Left hindlimb (tissue), 1 donor: ENCODE results near the gene OXSR1.
"Not testable (repeated sequence)": the region's sequence is repeated elsewhere in the genome, so short reads cannot be mapped to it uniquely, and the experiment has no call there.

ENCODE experiments used
- DNase-seq: peaks from one replicate; pipeline ENCODE4 v3.0.0-alpha.2; 2018

OXSR1 gene

DNA sequence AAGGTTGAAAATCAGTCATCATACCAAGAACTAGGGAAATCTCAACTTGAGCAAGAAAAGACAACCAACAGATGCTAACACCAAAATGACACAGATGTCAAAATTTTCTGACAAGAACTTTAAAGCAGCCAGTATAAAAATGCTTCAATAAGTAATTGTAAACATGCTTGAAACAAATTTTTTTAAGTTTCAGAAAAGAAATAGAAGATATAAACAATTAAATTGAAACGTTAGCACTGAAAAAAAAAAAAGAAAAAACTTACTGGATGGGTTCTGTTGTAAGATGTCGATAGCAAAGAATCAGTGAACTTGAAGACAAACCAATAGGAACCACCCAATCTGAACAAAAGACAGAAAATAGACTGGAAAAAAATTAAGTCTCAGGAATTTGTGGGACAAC, 18.8 kb upstream of the OXSR1 start:
- no peak for DNase-seq

DNA sequence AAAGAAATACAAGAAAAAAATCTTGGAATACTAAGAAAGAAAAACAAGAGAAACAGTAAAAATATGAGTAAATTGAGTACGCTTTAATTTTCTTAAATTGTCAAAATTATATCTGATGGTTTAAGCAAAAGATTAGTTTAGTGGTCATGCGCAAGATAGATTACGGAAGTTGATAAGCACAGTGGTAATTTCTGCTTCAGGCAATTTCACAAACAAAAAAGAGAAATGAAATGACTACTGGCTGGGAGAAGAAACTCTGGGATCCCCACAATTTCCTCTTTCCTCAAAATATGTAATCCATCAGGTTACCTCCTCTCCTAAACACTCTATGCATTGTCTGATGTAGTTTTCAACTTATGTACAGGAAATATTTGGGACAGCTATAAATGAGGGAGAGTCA, 17.9 kb upstream of the OXSR1 start:
- DNase-seq = no peak

DNA sequence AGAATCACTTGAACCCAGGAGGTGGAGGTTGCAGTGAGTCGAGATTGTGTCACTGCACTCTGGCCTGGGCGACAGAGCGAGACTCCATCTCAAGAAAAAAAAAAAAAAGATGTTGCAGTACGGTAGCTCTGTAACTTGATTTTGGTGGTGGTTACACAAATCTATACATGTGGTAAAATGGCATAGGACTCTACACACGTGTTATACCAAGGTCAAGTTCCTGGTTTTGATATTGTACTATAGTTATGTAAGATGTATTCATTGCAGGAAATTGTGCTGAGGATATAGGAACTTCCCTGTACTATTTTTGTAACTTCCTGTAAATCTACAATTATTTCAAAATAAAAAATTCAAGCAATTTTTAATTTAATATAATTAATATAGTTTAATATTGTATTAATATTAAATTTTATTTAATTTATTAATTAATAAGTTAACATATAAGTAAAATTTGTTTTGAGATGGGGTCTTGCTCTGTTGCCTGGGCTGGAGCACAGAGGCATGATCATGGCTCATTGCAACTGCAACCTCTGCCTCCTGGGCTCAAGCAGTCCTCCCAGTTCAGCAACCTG, 16.9 kb upstream of the OXSR1 start:
- DNase-seq = no peak

DNA sequence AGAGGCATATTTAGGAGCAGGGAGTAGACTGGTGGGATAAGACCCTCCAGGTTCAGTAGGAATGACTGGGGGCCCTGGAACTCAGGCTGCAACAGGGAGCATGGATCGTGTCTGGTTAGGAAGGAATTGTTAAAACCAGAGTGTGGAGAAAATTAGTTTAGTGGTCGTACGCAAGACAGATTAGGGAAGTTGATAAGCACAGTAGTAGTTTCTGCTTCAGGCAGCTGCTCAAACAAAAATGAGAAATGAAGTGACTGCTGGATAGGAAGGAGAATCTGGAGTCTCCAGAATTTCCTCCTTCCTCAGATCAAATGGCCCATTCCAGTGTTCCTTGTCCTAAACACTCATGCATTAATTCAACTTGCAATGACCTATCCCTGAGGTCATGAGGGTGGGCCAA, 15.6 kb upstream of the OXSR1 start:
- no peak for DNase-seq

DNA sequence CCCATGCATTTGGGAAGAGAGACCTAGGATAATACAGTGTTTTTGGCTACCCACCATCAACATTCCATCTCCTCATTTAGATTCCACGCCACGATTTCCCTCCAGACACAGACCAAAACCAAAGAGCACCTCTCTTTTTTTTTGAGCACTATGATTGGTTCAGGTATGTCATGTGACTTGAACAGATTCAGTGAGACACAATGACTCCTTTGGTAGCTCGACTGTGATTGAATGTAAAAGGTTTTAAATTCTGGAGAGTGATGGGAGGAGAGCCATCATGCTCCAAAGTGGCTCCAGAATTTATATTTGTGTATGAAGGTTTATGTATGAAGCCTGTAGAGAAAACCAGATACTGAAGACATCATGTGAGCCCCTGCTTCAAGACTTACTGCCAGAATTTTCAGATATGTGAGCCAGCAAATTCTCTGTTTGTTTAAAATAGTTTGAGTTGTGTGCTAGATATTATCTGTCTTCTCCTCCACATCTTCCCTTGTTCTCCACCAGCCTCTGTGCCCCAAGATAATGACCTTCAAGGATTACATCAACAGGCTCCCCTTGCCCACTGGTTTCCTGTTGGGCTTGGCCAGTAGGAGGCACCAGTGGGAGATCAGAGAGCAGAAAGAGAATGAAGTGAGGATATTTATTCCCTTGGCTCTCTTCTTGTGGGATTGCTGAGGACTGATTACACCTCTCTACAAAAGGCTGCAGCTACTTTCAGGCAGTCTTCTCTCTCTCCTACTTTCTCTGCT, 14.4 kb upstream of the OXSR1 start:
- DNase-seq = no peak

DNA sequence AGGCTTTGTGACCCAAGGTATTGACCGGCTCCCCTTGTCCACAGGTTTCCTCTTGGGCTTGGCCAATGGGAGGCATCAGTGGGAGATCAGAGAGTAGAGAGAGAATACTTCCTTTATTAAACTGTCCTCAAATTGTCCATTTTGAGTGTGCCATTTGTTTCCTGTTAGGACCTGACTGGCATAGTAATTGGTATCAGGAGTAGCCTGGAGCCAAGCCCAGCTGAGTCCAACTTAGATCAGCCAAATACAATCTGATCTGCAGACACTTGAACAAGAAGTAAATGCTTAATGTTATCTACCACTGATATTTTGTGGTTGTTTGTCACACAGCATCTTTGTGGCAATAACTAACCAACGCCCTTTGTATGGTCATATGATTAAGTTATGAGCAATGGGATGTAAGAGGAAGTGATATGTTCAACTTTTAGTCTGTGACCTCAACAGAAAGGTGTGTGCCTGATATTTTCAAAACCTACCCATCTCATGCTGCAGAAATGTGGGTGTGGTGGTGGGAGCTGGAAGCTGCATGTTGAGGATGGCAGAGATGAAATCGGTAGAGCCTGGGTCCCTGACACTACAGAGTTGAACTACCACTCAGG, 13.6 kb upstream of the OXSR1 start:
- no peak for DNase-seq

DNA sequence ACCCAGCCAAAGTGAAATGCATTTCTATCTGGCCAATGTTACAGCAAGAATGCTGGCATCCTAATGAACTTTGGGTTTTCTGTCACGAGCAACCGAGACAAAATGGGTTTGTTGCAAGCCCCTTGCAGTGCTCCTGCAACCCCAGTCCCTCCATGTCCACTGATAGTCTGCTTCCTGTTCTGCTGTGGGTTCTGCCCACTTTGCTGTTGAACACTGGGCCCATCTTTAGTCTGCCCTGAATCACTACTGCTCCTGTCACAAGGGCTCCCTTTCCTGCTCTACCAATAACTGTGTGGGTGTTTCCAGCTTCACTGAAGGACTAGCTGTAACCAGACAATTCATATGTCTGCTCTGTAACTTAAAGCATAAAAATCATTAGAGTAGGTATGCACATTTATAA, 12.7 kb upstream of the OXSR1 start:
- no peak for DNase-seq

DNA sequence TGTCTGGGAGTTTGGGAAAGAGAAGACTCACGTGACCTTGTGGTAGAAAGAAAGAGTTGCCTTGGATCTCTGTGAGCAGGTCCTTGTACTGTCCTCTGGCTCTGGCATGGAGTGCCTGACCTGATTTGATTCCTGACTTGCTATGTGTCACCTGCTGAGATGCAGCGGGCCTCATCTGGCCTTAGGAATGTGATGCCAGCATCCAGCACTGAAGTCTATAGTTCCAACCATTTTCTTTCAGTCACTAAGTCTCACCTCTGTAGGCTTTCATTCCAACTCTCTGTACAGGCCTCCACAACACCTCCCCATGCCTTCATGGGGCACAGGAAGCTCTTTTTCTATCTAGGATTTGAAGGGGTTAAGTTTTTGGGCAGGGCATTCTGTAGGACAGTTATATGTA, 12.1 kb upstream of the OXSR1 start:
- DNase-seq = no peak

DNA sequence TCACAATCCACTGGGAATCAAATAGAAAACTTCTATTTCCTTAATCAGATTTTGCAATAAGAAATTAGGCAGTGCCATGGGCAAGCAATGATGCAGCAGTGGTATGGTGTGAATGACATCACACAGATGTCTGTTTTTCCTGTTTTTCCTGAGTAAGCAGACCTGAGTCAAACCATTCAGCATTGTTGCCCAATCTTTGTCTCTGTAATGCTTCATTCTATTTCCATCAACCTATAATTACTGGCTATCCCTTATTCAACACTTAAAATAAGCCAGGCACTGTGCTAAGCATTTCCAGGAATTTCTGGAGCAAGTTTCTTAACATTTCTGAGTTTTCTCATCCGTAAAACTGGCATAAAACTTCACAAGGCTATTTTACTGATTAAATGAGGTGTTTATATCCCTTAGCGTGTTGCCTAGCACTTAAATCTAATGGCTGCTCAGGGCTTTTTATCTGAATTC, 11.3 kb upstream of the OXSR1 start:
- no peak for DNase-seq

DNA sequence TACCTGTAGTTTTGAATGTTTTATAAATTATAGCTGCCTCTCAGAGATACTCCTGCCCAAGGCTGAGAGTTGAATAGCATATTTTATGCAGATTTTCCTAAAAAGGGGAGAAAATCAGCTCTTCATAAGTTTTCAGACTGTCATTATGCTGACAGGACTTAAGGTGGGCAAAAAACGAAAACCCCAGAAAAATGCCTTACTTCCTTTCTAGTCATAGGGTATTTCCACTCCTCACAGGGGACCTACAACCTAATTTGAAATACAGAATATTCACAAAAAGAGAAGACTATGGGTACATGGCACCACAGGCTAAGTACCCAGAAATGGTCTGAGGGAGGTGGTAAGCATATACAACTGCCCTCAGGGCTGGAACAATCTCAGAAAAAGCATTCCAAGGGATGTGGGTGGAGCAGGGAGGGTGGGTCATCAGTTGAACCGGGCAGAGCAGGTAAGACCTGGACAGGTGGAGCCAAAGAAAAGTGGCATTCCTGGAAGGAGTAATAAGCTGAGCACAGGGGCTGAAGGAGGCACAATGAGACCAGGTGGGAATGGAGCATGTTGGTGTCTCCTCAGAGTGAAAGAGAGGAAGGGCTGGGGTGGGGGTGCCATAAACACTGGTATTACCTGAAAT, 10.6 kb upstream of the OXSR1 start:
- DNase-seq = no peak

DNA sequence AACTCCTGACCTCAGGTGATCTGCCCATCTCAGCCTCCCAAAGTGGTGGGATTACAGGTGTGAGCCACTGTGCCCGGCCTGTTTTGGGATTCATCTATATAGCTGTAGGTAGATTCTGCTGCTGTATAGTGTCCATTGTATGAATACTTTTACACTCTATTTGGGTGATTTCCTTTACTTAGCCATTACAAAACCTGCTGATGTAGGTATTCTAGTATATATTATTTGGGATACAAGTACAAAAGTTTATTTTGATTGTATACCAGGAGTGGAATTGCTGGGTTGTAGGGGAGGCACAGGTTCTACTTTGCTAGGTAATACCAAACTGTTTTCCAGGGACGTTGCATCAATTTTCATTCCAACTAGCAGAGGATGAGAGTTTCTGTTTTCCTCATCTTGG, 9.5 kb upstream of the OXSR1 start:
- DNase-seq = no peak

DNA sequence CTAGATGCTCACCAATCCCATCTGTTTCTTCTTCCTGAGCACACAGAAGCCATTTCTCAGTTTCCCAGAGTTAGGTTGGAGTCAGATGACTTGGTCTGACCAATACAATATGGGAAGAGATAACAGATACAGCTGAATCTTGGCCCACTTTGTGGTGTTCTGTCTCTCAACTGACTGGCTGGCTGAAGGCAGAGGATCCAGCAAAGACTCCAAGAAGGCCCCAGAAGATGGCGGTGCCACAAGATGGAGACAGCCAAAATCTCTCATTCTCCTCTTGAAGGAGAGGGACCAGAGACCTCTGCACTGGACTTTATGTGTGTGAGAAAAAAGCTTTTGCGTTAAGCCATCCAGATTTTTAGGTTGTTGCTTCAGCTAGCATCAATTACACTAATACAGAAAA, 8.2 kb upstream of the OXSR1 start:
- no peak for DNase-seq

DNA sequence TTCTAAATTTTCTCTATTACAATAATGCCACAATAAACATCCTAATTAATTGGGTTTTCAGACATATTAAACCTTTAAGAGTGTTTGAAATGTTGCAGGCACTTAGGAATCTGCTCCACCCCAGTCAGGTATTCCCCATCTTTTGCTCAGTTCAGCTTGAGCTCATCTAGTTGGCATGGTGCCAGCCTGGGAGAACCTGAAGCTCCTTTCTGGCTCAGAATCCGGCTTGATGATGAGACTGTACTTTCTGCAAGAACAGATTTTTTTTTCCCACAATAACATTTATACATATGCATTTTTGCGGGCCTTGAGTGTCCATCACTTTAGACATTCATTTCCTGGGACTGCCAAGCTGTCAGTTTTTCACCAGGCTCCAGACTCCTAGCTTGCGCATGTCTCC, 7.7 kb upstream of the OXSR1 start:
- DNase-seq = no peak

DNA sequence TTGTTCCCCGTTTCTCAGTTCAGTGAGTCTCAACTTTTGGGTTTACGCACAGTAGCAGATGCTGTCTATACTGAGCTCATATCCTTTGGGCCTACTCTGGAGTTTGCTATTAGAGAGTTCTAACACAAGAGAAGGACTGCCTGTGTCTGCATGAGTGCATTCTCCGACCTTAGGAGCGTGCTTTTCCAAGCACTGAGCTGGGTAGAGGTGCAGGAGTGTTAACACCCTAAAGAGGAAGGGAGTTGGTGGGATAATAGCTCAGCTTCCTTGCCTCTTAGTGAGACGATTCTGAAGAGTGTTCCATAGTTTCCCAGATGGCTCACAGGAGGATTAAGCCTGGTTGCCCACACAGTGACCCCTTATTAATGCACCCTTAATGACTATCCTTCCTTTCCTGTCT, 6.9 kb upstream of the OXSR1 start:
- DNase-seq = no peak

DNA sequence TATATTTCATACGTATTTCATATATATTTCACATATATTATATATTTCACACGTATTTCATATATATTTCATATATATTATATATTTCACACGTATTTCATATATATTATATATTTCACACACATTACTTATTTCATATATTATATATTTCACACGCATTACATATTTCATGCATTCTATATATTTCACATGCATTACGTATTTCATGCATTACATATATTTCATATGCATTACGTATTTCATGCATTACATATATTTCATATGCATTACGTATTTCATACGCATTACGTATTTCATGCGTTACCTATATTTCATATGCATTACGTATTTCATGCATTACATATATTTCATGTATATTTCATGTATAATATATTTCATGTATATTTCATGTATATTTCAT, 4.6 kb upstream of the OXSR1 start:
- not testable (repeated sequence) for DNase-seq

DNA sequence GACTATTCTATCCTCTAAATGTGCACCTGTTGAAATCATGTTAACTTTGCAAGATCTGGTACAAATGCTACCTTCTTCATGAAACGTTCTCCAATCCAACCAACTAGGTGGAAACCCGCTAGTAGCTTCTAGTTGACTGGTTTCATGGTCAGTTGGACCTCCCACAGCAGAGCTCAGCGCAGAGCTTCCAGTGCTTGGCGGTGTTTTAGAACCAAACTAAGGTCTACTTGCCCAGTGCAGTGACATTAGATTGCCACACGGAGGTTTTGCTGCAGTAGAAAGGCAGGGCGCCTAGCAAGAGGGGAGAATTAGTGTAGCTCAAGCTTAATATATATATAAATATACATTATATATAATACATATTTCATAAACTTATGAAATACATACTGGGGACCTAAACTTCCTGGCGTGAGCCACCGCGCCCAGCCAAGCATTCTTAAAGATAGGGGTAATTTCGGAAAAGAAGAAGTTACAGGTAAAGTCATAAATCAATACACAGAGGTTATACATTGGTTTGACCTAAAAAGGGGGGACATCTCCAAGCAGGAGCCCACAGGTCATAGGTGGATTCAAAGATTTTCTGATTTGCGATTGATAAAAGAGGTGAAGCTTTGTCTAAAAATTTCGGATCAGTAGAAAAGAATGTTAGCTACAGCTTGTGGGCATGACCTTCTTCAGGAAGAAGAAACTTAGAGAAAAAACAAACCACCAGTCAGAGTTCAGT, 2.1 kb upstream of the OXSR1 start:
- DNase-seq = no peak

DNA sequence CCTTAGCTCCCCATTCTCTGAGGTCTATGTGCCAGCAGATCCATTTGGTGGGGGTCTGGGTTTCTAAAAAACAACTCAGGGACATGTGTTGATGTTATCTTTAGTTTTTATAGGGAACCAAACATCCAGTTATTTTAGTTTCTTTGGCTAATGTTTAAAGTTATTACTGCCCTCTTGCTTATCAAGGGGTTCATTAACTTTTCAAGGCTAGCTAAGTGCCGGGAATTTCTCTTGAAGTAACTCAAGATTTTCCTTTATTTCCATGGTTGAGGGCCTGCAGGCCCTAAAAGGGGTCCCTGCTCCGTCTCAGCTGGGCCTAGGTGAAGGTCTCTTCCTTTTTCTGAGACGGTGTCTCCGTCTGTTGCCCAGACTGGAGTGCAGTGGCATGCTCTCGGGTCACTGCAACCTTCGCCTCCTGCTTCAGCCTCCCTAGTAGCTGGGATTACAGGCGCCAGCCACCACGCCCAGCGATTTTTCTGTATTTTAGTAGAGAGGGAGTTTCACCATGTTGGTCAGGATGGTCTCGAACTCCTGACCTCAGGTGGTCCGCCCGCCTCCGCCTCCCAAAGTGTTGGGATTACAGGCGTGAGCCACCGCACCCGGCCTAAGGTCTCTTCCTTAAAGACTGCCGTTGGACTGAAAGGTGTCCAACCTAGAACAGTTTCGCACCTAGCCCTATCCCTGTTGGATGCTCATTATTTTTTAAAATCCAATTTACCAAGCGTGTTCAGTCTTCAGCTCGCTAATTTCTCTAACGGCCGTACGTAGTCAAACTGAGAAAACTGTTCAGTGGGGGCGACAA, 1.3 kb upstream of the OXSR1 start:
- no peak for DNase-seq

DNA sequence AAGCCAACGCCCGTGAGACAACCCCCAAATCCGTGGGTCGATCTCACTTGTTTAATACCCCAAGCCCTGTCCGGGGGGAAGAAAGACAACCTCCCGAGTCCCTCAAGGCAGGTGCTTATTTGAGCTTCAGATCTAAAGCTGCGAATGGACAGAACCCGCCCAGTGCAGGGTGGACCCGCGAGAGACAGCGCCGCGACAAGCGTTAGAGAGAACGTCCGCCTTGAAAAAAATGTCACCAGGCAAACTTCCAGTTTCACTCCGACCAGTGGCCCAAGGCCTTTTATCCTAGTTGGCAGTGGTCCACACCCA, 740 bp upstream of the OXSR1 start:
- DNase-seq = no peak

DNA sequence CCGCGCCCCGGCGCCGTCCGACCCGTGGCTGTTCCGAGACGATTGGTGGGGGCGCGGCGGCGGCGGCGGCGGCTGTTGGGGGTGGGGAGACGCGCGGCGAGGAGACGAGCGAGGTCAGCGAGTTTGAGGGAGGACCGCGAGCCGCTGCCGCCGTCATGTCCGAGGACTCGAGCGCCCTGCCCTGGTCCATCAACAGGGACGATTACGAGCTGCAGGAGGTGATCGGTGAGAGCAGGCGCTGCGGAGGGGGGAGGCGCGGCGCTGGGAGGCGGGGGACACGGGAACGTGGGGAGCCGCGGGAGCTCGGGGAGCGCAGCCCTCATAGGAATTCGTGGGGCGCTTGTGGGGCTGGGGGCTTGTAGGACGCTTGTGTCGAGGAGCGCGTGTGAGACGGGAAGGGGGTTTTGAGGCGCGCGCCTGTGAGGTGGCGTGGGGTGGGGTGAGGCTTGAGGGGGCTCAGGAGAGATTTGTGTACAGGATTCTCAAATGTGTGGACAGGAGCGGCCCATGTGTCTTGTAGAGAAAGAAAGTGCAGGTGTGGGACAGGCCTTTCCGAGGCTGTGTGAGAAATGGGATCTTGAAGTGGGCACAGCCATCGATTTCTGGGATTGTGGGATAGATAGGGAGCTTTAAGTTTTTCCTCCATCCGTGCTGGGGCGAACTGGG, 518 bp downstream of the OXSR1 start:
- no peak for DNase-seq

DNA sequence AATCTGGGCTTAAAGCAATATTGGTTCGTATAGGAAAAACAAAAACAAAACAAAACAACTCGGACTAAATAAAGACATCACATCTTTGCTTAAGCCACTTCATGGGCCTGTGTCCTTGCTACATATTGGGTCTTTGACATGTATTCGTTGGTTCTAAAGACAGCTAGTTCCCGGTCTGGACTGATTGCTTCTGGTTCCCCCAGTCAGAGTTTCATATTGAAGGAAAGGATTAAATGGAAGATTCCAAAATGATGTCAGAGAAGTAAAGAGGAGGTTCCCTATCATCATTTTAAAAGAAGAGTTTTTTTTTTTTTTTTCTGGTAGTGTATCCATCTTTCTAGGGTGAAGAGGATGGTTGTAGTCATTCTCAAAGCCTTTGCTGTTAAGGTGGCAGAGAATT, 2.3 kb downstream of the OXSR1 start:
- no peak for DNase-seq

DNA sequence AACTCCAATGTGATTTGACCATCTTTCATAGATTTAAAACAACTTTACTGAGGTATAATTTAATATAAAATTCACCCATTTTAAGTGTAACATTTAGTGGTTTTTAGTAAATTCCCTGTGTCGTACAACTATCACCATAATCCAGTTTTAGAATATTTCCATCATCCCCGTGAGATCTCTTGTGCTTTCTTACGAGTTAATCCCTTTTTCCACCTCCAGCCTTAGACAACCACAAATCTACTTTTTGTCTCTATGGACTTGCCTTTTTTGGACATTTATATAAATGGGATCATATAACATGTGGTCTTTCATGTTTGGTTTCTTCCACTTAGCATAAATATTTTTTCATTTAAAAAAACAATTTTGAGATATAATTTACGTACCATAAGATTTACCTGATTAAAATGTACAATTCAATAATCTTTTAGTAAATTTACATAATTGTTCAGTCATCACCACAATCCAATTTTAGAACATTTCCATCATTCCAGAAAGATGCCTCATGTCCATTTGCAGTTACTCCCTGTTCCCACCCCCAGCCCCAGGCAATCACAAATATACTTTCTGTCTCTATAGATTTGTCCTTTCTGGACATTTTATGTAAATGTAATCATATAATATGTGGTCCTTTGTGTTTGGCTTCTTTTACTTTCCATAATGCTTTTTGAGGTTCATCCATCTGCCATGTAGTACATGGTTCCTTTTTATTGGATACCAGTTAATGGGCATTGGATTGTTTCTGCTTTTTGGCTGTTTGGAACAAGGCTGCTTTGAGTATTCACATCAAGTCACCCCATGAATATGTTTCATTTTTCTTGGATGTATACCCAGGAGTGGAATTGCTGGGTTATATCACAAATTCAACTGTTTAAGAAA, 3.1 kb downstream of the OXSR1 start:
- DNase-seq = no peak
